Stimulated activated CD4-positive, alpha-beta T cell treated with anti-CD3 and anti-CD28 coated beads, Interleukin-12 subunit alpha, Interleukin-12 subunit beta, amount 100 ng/mL, for 24 hours (primary cell): ENCODE data around the gene TMEM243.

ENCODE experiments used
- DNase-seq, 2 experiments: peaks; one replicate each; pipeline ENCODE4 v3.0.0-alpha.2; 2020; ENCODE audit warnings: low read depth in 2 of 2

Gene TMEM243

GRCh38 chr7:87156709-87157108 is 62.8 kb downstream of the TMEM243 start:
- DNase-seq: no peak

GRCh38 chr7:87155788-87156187 is 63.7 kb downstream of the TMEM243 start:
- DNase-seq: no peak

GRCh38 chr7:87154569-87154968 is 65.0 kb downstream of the TMEM243 start:
- DNase-seq: no peak

- no peak for DNase-seq
Observed at GRCh38 chr7:87154166-87154565, 65.4 kb downstream of the TMEM243 start.

- peak in 1 of 2 experiments; percentile 26 for DNase-seq
Observed at GRCh38 chr7:87152897-87153641, 66.5 kb downstream of the TMEM243 start.

GRCh38 chr7:87152112-87152896 is 67.2 kb downstream of the TMEM243 start, which contains the start of gene DMTF1:
Gene DMTF1, plus strand, starts transcription at chr7:87152453. Its CDS starts 12,489 bp downstream, at chr7:87164942.
- DNase-seq: peak; percentile 79 to 82

GRCh38 chr7:87151729-87152111 is 67.8 kb downstream of the TMEM243 start:
- DNase-seq: no peak

- DNase-seq: no peak
Observed at GRCh38 chr7:87151002-87151728, 68.4 kb downstream of the TMEM243 start.

- no peak for DNase-seq
Observed at GRCh38 chr7:87148332-87148955, 71.1 kb downstream of the TMEM243 start.

- no peak for DNase-seq
Observed at GRCh38 chr7:87147500-87147899, 72.0 kb downstream of the TMEM243 start.

GRCh38 chr7:87146740-87147386 is 72.7 kb downstream of the TMEM243 start:
- no peak for DNase-seq
